GM21528 (cell line): ENCODE results near the gene MEIOB.

Experiments used
- ATAC-seq: cut with Tn5 transposase; IDR thresholded peaks from one replicate; pipeline ENCODE4 v1.9.1; 2021; ENCODE audit warnings: mild to moderate bottlenecking, moderate library complexity; ENCODE audit not compliant: unreplicated experiment, low FRiP score

MEIOB gene

DNA sequence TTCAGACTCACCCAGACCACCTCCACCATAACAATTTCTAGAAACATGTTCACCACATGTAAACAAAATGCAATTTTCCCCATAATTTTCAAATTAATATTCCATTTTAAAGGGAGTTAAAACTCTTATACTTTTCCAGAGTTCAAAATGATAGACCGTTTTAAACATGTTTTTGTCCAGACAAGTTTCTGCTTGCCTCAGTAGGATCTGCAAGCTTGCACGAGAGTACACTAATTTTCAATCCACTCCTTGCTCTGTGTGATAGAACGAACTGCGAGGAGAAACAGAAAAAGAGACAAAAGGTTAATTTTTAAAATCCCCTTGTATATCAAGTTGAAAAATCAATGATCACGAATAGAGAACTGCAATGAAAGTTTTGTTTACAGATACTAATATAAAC lies 37.9 kb downstream of the MEIOB start:
- no peak for ATAC-seq

DNA sequence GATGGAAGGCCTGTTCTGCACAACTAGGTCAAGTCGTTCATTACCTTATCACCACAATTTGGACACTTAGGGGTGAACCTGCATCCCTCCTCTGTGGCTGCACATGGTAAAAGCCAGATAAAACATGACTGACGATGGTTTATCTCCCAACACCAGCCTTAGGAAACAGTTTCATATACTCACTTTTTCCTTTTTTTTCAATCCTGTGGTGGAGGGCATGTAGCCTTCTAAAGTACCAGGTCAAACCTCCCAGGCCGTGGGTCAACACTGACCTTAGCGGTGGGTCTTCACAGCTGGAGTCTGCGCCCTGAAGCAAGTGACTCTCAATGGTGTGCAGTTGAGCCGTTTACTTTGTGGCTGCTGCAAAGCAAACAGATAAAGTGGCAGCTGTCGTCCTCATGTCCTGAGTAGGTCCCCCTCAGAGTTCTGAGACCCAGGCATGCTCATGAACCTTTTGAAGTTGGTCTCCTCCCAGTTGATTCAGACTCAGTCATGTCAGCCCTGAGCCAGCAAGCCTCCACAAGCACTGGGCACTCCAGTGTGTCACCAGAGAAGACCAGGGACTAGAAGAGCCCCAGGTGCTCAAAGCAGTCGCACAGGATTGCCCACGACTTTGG lies 39.0 kb downstream of the MEIOB start:
- no peak for ATAC-seq

DNA sequence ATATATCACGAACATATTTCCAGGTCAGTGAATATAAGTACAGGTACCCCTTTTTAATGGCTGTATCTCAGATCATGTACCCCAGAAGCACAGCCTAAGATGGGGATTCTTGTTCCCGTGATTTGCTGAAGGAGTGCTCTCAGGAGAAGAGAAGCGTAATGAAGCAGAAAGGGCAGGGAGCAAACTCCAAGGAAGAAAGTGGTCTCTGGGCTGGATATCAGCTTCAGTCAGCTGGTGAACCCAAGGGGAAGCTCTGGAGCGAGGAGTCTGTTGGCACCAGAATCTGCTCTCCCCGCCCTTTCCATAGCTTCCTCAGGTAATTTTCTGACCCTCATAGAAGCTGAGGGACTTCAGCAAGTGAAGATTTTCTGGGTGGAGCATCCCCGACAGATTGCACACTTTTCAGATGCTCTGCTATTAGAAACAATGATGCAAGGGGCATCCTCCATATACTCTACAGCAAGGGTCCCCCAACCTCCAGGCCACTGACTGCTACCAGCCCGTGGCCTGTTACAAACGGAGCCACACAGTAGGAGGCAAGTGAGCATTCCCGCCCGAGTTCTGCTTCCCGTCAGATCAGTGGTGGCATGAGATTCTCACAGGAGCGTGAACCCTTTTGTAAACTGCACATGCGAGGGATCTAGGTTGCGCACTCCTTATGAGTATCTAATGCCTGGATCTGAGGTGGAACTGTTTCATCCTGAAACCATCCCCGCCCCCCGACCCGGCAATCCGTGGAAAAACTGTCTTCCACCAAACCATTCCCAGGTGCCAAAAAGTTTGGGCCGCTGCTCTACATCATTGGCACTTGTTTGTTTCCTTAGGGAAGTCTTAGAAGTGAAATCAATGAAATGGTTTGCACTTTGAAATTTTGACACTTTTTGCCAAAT lies 40.5 kb downstream of the MEIOB start:
- ATAC-seq, result no peak

DNA sequence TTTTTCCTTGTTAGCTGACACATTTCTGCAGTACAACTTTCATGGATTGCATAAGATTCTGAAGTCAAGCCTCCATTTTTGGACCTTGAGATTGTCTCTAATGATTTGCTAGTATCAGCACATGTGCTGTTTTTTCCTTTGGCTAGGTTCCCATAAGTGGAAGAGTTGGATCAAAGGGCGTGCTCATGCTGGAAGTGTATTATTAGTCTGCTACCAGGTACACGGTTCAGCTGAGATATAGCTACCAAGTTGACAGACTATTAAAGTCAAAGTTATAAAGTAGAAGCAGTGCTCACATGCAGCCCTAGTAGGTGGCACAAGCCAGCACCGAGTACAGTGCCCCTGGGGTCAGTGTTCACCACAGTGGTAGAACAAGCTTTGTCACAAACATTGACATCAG lies 41.8 kb downstream of the MEIOB start:
- no peak for ATAC-seq

DNA sequence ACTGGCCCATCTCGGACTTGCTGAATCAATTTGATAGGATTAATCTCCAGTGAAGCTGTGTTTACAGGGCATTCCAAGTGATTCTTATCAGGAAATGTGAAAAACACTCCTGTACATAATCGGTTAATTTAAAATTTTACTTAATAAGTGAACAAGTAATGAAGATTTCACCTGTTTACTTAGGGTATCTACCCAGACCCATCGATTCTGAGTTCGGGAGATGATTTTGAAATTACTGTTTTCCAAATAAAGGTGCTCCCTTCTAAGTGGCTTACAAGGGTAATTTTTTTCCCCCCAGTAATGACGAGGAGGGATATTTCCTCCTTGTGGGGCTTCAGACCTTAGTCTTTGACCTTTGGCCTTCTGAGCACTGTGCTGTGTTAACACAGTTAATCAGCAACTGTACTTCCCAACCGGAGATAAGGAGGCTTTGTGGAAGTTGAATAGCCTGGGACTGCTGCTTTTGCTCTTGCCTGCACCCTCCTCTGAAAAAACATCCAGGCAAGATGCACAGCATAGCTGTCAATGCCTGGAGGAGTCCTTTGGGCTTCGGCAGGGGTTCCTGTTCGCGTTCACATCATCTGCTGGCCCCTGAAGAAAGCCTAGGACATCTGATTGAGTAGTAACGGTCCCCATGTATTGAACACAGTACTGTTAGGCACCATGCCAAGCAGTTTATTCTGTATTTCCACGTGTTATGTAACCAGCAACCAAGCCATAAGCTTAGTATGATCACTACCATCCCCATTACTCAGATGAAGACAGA lies 43.1 kb downstream of the MEIOB start:
- no peak for ATAC-seq

DNA sequence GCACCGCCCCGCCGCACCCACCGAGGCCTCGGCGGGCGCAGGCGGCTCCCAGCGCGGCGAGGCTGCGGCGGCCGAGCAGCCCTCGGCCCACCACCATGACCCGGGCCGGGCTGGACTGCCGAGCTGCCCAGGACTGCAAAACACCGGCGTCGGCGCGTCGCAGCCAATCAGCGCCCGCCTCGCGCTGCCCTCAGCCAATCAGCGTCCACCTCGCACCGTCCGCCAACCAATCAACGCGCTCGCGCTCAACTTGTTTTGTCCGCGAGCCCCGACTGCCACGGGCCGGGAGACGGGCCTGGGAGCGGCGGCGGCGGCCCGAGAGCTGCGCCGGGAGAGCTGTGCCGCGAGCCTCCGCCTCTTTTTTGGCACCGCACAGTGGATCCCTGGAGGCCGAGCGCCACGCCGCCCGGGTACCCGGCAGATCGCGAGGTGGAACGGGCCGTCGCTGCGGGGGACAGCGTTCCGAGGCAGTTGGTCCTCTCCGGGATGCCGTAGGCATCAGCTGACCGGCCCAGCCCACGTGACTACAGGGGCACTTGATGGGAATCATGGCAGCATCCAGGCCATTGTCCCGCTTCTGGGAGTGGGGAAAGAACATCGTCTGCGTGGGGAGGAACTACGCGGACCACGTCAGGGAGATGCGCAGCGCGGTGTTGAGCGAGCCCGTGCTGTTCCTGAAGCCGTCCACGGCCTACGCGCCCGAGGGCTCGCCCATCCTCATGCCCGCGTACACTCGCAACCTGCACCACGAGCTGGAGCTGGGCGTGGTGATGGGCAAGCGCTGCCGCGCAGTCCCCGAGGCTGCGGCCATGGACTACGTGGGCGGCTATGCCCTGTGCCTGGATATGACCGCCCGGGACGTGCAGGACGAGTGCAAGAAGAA lies 45.0 kb downstream of the MEIOB start, which contains the start of the genes FAHD1 and HAGH:
TSS of gene FAHD1 (plus strand) at position 516 of the 883 bp plus-strand sequence. CDS start at position 549, 33 bp downstream.
TSS of gene HAGH (minus strand) at position 135 of the 883 bp plus-strand sequence. CDS start at position 97, 38 bp downstream.
- peak; percentile 86 for ATAC-seq

DNA sequence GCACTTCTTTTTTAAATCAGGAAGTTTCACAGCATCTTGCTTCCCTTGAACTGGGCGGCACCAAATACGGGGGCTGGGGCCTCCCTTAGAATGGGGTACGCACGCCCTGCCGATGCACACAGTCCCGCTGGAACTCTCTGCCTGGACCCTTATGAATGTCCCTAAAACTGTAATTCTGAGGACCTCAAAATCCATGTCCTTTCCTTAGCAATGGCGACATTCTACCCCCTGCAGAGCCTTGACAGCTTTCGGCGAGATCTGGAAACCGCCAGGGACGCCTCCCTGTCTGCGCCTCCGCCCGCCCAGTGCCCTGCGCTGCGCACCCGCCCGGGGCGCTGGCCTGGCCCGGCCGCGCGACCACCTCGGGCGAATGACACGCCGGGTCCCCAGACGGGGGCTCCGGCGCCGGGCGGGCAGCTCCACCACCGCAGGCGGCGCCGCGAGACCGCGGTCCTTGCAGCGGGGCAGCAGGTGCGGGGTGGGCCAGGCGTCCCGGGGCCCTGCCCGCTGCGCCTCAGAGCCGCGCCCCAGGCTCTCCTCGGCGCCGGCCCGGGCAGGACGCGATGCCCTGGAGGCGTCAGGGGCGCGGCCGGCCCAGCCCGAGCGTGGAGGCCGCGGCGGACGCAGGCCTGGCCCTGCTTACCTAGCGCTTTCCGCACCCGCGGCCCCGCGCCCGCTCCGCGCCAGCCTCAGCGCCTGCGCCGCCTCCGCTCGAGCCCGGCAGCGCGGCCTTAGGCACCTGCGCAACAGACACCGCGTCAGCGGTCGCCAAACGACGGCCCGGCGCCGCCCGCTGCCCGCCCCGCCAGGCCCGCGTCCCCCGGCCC lies 45.9 kb downstream of the MEIOB start:
- ATAC-seq, result peak; percentile 42

DNA sequence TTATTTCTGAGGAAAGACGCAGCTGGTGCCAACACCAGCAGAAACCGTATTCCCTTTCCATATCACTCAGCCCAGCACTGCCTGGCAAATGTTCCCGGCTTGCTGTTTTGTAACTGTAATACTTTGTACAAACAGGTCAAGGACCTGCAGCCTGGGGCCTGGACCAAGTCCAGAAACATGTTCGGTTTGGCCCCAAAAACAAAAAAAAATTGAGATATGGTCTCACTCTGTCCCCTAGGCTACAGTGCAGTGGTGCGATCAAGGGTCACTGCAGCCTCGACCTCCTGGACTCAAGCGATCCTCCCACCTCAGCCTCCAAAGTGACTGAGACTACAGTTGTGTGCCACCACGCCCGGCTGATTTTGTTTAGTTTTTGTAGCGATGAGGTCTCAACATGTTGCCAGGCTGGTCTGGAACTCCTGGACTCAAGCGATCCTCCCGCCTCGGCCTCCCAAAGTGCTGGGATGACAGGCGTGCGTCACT lies 46.5 kb downstream of the MEIOB start:
- no peak for ATAC-seq

DNA sequence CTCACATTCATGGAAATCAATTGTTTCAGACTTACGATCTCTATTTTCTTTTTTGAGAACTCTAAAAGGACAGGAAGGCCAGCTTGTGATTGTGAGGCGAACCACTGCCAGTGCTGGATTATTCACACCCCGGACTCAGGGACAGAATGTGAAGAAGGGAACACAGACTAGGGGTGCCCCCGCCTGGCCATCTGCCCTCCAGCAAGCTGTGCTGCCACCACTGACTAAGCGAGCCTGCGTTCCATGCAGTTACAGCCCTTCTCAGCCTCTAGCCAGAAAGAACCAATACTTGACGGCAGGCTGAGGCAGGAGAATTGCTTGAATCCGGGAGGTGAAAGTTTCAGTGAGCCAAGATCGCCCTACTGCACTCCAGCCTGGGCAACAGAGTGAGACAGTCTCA lies 48.1 kb downstream of the MEIOB start:
- no peak for ATAC-seq

DNA sequence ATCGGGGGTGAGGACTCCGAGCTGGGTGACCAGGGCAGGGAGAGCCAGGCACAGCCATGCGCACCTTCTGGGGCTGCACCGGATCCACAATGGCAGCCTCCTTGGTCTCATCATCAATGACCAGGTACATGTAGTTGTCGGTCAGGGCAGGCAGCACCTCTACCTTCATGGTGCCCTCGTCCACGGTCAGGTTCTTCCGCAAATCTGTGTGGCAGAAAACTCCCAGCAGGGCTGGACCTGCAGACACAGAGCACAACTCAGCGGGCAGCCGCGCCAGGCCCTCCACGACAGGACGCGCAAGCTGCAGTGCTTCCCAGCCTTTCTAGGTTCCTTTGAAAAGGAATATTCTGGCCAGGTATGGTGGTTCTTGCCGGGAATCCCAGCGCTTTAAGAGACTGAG lies 49.2 kb downstream of the MEIOB start:
- no peak for ATAC-seq

DNA sequence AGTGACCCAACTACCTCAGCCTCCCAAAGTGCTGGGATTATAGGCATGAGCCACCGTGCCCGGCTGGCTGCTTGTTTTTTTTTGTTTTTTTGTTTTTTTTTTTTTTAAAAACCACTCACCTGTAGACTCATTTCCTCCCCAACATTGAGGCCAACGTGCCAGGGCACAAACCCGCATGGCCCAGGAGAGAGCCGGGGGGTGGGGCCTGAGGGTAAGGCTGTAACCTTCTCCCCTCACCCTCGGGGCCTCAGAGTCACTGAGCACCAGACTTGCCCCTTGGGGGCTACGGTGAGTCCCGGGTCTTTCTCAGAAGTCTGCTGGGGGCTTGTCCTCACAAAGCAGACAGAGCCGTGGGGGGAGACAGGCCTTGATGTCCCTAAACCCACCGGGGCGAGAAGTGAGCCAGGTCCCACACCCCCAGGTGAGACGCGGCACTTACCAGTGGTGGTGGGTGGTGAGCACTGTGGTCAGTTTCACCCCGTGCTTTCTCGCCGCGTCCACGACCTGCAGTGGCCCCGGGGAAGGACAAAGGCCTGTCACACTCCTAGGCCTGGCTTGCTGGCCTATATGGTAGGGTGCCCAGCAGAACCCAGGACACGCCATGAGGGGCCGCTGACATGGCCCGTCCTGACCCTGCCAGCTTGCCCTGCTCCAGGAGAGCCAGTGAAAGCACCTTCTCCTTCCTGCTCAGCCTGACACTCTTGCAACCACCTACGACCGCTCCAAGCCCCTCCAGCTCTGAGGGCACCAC lies 49.9 kb downstream of the MEIOB start:
- no peak for ATAC-seq

DNA sequence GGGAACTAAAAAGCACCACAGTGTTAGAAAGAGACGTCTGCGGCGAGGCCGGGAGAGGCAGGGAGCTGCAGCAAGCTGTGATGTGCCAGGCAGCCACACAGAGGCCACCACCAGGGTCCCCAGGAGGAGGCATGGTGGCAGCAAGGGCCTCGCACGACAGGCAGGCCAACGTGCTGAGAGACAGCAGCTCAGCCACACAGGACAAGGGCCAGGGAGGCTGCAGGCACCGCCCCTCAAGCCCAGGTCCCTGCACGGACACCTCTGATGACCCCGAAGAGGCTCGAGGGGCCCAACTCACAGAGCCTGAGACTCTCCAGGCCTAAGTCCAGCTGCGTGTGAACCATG lies 51.0 kb downstream of the MEIOB start:
- no peak for ATAC-seq

DNA sequence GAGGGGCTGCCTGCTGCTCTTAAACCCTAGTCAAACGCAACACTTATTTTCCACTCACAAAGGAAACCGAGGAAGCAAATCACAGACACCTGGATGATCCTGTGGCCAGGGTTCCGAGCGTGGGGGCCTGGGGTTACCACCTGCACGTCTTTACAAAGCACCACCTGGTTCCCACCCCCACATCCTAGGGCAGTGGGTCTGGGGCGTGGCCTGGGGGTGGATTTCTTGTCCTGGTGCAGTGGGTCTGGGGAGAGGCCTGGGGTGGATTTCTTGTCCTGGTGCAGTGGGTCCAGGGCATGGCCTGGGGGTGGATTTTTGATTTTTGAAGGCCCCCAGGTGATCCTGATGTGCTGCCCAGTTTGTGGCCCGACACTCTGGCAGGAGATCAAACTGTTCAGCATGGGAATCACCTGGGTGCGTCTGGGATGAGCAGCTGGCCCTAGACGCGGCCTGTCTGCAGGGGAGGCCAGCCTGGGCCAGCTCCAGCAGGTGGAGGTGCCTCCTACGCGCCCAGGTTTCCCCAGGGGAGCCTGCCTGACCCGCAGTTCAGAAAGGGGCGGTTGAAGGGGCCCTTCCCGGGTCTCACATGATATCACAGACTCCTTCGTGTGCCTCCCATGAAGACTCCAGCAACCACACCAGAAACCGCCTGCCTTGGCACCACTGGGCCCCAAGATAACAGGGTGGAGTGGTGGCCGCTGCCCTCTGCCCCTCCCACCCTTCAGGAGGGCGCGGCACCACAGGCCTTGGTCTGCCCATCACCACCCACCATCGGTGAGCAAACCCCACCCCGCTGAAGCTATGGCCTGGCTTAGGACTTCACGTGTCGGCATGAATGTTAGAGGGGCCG lies 51.6 kb downstream of the MEIOB start:
- ATAC-seq, result no peak

DNA sequence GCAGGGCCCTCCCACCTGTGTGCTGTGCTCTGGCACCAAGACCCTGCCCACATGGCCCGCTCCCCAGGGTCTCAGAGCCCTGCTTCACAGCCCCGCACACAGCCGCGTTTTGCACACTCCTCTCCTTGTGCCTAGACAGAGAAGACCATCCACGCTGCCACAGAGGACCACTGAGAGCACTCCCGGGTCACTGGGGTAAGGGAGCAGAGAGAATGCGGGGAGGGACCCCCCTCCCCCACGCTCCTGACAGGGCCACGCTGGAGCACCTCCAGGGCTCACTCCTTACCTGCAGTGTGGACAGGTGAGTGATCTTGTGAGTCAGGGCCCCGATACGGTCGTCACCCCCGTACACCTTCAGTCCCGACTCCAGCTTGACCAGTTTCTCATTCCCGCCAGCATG lies 52.4 kb downstream of the MEIOB start:
- no peak for ATAC-seq

DNA sequence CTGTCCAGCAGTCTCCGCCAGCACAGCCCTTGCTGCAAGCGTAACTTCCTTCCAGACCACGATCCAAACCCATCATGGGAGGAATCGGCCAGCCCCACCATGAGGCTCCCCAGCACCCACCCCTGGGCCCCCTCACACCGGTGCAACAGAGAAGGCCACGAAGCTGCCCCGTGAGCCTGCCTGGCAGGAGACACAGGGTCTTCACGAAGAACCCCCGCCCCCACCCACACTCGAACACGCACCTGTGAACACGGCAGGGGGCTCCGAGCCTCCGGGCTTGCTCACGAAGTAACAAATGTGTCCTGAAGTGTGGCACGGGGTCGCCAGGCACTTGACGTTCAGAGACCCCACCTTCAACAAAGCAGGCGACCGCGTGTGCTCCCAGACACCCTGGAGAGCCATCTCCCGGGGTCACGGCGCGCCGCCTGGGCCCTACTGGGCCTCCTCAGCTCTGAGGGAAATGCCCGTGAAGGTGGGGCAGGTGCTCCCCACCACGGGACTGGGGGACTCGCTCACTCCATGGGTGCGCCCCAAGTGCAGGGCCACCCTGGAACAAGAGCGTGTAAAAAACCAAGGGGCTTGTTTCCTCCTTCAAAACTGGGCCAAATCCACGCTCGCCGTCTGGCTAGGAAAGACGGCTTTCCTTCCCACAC lies 53.0 kb downstream of the MEIOB start:
- no peak for ATAC-seq

DNA sequence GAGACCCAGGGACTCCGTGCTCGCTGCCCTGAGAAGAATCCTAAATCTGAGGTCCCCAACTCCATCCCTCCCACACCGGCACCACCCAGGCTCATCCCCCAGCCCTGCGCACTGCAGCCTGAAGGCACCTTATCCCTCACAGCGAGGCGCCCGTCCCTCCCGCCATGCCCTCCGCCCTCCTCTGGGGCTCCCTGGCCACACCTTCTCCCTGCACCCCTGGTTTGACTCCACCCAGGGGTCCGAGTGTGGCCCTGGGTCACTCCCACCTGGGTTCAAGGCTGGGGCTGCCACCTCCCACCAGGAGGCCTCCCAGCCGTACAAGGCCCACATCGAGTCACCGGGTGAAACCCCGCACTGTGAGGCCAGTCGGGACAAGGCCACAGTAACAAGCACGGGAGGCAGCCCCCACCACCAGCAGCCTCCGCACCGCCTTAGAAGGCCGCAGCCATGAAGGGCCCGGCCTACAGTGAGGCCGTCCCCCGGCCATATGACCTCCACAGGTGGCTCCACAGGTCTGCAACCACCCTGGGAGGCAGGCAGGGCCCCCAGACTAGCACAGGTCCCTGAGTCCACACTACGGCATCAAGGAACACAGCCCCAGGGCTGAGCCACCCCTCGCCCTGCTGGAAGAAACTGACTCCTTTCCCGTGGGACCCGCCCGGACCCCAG lies 53.6 kb downstream of the MEIOB start:
- no peak for ATAC-seq

DNA sequence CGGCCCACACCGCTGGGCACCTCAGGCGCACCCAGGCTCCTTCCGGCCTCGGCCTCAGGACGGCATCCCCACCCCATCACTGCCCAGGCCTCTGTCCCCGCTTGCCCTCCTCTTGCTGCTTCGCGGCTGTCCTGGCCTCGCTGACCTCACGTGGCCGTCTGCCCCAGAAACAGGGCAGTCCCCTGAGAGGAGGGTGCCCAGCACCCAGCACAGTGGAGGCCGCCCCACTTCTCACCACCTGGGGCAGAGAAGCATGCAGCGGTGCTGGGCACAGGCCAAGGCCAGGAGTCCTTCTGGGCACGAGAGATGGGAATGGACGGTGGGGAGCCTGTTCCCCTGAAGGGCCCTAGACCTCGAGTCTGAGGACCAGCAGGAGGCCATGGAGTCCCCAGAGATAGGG lies 54.2 kb downstream of the MEIOB start:
- ATAC-seq, result no peak
